ENCODE results near the gene ABCA3.
"Not testable (repeated sequence)": the region's sequence is repeated elsewhere in the genome, so short reads cannot be mapped to it uniquely, and the experiment has no call there.

ABCA3 gene

DNA sequence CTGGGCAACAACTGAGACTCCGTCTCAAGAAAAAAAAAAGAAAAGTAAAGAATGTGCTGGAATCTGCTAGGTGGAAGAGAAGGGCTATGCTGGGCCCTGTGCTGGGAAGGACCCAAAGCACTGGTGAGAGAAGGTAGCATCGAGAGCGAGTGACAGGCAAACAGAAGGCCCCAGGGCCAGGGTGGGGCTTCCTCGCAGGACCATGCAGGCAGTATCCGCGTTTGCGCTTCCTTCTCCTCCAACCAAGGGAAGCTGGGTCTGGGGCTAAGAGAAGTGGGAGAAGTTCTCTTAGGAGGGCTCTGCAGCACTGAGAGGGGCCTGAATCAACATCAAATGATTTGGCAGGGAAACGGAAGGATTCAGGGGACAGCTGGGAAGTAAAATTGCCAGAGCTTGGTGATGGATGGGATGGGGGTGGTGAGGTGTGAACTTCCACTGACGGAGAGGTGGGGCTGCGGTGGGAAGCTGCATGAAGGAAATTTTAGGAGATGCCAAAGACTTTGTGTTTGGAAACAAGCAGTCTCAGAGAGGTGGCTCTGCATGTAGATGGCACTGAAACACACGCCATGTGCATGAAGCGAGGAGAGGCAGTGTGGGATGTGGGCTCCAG lies 83.9 kb downstream of the ABCA3 start:
- DNase-seq (ENCODE audit: low read depth, low spot score) = no peak

DNA sequence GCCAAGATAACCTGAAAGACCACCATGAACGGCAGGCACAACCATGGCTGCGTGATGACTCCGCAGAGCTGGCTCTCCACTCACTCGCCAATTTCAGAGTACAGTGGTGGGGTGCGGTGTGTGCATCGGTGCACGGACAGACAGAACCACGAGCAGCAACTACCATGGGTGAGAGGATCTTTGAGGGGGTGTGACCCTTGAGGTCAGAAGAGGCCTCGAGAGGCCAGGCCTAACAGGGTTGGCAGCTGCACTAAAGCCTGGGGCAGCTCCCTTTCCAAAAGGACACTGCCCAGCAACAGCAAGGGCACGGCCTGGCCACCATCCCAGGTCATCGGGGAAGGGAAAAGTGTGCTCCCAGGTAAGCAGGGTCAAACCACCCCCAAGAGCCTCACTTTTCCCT lies 87.2 kb downstream of the ABCA3 start:
- DNase-seq (ENCODE audit: low read depth, low spot score) = no peak

DNA sequence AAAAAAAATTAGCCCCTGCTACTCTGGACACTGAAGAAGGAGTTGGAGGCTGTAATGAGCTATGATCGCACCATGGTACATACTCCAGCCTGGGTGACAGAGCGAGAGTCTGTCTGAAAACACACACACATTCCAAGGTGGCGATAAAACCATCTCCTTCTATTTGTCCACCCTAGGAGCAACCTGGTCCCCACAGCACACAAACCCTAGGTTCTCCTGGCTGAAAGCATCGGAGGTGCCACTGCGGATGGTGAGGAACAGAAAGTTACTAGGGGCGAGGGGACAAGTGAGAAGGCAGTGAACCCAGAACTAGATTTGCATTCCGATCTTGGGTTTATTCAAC lies 87.8 kb downstream of the ABCA3 start:
- no peak for DNase-seq (ENCODE audit: low read depth, low spot score)

DNA sequence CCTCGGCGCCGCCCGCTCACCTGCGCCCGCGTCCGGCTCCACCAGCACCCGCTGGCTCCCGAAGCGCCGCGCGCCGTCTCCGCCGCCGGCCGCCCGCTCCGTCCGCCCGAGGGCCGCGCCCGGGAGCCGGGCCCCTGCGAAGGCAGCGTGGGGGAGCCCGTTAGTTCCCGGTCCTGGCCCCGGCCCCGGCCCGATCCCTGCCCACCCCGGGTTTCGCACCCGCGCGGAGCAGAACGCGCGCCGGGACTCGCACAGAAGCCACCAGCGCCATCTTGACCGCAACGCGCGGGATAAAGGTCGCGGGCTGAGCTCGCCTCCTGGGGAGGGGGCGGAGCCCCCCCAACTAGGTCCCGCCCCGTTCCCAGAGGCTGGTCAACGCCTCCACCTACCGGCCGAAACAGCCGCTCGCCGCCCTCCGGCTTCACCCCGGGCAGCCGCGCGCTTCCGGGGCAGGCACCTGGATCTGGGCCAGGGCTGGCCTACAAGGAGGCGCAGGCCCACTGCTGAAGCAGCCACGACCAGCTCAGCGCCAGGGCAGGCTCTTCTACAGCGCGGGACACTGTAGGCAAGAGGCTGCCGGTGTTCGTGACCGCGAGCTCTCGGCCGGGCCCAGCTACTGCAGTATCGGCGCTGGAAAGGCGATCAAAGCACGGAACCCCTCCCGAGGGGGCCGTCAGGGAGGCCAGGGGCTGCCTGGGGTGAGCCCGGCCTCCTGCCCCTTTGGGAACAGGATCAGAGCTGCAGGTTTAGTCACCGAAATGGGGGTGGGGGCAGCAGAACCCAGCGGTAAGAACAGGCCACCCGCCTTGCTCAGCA lies 89.0 kb downstream of the ABCA3 start, which contains the start of gene ECI1:
TSS of gene ECI1 (minus strand) at position 292 of the 816 bp plus-strand sequence. CDS start at position 271, 21 bp downstream.
- DNase-seq (ENCODE audit: low read depth, low spot score) = peak; percentile 63

DNA sequence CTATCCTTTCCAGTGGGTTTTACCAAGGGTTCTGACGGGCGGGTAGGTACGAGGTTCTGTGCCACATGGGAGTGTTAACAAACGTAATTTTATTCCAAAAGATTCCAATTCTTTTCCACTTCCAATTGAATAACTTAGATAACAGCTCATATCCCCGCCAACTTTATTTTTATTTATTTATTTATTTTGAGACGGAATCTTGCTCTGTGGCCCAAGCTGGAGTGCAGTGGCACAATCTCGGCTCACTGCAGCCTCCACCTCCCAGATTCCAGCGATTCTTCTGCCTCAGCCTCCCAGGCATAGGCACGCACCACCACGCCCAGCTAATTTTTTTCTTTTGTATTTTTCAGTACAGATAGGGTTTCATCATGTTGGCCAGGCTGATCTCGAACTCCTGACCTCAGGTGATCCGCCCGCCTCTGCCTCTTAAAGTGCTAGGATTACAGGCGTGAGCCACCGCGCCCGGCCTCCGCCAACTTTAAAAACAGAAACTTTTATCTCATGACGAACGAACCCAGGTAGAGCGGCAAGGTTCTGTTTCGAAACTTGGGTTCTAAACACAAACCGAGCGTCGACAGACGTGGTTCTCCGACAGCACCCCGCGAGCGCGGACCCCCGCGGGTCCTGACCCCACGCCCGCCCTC lies 89.8 kb downstream of the ABCA3 start:
- no peak for DNase-seq (ENCODE audit: low read depth, low spot score)

DNA sequence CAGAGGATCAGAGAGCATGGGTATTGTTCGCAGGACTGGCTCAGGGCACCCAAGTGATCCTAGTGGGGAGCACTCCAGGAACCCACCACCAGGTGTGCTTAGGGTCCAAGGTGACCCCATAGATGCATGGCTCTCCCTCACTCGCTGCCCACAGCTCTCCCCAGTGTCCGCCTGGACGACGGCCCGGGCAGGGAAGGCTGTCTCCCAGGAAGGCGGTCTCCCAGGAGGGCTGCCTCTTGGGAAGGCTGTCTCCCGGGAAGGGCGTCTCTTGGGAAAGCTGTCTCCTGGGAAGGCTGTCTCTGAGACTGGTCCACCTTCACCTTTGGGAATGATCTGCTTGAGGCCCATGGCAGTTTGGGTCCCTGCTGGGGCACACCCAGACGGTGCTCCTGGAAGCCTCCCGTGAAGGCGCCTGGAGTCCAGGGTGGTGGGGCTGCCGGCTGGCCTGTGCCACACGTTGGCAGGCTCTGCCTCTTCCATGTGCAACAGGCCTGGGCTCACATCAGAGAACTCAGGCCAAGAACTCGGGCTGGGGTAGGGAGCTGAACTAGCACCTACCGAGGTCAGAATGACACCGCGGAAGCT lies 94.1 kb downstream of the ABCA3 start:
- DNase-seq (ENCODE audit: low read depth, low spot score) = no peak

DNA sequence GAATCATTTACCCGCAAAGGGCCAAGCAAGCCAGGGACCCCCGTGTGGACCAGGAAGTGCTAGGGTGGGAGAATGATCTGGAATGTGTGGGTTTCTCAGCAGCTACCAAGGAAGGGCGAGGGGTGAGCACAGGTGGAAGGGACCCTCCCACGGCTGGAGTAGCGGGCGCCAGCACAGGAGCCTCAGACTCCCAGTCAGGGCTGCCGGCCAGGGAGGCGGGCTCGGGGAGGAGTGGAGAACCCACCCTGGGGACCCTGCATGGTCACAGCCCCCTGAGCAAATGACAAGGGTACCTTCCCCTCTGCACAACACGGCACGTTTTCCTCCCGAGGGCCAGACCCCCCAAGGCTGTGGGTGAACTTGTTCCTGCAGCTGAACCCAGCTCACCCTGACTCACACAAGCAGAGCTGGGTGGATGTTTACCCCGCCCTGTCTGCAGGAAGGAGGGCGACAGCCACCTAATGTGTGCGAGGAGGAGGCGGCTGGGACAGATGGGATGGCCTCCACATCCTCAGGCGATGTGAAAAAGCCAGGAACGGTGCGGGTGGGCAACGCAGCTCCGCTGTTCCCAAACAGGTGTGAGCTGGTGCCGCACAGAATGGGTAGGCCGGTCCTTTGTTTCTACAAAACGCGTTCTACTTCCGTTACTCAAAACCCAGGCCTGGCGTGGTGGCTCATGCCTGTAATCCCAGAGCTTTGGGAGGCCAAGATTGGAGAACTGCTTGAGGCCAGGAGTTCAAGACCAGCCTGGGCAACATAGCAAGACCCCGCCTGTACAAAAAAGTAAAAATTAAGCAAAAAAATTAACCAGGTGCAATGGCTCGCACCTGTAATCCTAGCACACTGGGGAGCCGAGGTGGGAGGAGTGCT lies 95.4 kb downstream of the ABCA3 start:
- no peak for DNase-seq (ENCODE audit: low read depth, low spot score)

DNA sequence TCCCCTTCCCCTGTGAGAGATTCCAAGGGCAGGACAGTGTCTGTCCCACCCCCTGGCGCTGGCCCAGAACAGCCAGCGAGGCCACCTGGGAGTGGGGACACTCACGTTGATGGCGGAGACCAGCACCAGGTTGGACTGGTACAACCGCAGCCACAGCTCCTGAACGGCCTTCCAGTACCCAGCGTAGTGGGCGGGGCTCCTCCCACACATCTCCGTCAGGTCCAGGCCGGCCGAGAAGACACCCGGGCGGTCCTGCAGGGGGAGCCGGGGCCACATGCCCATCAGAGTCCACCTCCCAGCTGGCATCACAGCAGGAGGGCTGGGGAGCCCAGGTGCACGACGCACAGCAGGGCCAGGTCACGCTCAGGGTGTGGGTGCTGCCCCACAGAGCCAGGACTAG lies 96.2 kb downstream of the ABCA3 start:
- no peak for DNase-seq (ENCODE audit: low read depth, low spot score)

DNA sequence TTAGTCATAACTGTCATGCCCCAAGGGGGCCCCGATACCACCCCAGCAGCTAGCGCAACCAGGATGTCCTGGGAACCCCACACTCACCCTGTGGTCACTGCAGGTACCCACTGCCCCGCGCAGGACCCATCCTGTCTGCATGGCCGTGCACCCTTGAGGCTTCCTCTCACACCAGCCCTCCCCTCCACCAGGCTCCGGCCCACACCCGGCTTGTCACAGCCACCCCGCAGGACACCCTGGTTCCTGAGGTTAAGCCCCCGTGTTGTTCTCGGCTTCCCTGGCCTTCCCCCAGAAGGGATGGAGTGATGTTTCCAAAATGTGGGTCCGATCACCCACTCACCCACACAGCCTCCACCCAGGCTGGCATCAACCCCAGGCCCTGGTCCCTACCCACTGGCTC lies 96.7 kb downstream of the ABCA3 start:
- DNase-seq (ENCODE audit: low read depth, low spot score) = no peak

DNA sequence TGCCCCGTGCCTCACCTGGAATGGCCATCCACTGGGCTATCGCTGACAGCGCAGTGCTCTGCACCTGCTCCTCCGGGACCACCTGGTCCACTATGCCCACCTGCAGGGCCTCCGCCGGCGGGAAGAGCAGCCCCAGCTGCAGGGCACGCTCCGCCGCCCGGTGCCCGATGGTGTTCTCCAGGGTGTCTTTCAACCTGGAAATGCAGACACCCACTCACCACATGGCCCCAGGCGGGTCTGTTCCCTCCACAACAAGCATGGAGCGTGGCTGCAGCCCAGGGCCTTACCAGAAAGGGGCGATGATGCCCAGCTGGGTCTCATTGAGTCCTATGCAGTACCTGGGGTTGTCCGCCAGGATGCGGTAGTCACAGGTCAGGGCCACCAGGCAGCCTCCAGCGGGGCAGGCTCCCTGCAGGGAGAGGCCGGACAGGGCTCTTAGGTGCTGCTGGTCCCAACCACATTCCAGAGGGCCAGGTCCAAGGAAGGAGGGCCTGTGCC lies 97.4 kb downstream of the ABCA3 start:
- DNase-seq (ENCODE audit: low read depth, low spot score) = no peak

DNA sequence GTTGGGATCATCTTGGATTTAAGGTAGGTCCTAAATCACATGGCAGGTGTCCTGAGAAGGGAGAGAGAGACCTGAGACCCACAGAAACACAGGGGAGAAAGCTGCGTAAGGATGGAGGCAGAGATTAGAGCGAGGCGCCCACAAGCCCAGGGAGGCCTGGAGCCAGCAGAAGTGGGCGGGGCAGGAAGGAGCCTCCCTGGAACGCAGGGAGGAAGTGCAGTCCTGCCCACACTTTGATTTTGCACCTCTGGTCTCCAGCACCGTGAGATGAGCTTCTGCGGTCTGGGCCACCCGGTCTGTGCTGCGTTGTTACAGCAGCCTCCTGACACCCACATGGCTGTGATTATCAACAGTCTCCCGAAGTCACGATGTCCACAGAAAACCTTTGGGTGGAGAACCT lies 97.9 kb downstream of the ABCA3 start:
- no peak for DNase-seq (ENCODE audit: low read depth, low spot score)

DNA sequence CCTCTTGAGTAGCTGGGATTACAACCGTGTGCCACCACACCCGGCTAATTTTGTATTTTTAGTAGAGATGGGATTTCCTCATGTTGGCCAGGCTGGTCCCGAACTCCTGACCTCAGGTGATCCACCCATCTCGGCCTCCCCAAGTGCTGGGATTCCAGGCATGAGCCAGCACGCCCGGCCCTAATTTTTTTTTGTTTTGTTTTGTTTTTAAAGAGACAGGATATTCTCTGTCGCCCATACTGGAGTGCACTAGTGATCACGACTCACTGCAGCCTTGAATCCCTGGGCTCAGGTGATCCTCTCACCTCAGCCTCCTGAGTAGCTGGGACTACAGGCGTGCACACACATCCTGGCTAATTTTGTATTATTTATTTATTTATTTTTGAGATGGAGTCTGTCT lies 100.2 kb downstream of the ABCA3 start:
- DNase-seq (ENCODE audit: low read depth, low spot score) = not testable (repeated sequence)

DNA sequence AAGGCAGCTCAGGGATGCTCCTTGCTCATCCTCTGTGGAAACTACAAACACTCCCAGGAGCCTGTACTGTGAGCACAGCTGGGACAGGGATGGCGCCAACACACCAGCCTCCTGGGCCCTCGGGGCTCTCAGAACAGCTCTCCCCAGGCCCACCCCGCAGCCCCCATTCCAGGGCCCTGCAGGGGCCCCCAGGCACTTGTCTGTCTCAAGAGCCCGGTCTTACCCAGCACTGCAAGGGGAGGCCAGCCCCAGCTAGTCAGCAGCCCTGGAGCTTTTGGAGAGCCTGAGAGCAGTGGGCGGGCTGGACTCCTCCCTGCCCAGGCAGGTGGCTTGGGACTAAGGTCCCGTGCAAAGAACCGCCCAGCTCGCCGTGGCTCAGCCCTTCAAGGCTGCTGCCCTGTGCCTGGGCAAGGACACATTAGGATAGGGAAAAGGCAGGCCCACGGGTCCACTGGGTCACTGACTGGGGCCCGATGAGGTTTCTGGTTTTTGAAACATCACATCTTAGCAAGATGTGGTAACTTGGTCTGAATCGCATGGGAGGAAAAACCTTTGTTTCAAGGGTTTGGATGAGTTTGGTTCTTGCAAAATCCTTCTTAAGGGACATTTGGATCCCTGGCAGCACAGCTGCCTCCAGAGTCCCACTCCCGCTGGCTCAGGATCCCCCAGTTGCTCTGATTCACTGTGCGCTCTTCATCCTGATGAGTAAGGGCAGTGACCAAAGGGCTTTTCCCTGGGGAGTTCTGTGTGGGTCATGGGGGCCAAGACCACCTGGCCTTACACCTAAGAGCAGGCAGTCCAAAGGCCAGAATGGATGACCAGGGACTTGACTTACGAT lies 101.5 kb downstream of the ABCA3 start:
- DNase-seq (ENCODE audit: low read depth, low spot score) = no peak

DNA sequence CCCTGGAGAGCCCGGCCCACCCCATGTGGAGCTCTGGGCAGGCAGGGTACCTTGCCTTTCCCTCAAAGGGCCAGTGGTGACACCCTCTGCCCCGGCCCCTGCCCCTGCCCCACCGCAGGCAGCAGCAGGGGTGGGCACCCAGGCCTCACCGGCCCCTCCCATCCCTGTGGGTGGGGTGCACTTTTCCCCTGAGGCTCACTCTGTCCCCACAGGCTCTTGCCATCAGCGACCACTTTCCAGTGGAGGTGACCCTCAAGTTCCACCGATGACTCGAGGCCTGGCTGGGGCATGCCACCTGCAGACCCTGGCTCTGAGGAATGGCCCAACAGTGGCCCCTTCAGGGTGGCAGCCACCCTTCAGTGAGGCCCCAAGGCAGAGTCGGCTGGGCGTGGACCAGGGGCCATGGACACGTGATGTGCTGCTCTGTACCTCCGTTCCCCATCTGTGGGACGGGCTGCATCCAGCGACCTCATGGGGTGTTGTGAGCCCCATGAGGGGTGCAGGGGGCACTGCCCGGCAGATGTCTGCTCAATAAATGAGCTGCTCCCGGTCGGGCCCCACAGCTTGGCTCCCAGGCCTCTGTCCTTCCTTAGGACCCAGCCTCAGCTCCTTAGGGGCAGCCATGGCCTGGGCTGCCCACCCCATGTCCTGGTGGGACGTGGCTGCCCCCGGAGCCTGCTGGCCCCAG lies 102.2 kb downstream of the ABCA3 start:
- DNase-seq (ENCODE audit: low read depth, low spot score) = no peak

DNA sequence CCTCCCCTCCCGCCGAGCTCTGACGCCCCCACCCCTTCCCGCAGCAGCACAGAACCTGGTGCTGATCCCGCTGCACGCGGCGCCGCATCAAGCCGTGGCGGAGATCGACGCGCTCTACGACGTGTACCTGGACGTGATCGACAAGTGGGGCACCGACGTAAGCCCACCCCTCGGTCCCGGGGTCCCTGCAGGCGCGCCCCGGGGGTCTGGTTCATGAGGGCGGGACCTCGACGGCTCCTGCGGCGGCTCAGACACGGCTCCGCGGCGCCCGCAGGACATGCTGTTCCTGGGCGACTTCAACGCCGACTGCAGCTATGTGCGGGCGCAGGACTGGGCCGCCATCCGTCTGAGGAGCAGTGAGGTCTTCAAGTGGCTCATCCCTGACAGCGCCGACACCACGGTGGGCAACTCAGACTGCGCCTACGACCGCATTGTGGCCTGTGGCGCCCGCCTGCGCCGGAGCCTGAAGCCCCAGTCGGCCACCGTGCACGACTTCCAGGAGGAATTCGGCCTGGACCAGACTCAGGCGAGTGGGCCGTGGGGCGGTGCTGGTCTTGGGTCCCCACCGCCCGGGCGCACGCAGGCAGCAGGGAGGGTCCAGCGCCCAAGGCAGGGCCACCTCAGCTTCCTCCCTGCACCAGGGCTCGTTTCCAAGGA lies 102.9 kb downstream of the ABCA3 start:
- no peak for DNase-seq (ENCODE audit: low read depth, low spot score)

DNA sequence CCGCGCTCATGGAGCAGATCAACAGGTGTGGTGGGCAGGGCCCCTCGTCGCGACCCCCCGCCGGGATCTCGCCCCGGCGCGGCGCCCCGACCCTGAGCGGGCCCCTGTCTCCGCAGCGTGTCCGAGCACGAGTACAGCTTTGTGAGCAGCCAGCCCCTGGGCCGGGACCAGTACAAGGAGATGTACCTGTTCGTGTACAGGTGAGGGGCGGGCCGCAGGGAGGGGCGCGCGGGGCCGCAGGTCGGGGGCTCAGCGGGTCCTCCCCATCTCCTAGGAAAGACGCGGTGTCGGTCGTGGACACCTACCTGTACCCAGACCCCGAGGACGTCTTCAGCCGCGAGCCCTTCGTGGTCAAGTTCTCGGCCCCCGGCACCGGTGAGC lies 103.4 kb downstream of the ABCA3 start:
- no peak for DNase-seq (ENCODE audit: low read depth, low spot score)

DNA sequence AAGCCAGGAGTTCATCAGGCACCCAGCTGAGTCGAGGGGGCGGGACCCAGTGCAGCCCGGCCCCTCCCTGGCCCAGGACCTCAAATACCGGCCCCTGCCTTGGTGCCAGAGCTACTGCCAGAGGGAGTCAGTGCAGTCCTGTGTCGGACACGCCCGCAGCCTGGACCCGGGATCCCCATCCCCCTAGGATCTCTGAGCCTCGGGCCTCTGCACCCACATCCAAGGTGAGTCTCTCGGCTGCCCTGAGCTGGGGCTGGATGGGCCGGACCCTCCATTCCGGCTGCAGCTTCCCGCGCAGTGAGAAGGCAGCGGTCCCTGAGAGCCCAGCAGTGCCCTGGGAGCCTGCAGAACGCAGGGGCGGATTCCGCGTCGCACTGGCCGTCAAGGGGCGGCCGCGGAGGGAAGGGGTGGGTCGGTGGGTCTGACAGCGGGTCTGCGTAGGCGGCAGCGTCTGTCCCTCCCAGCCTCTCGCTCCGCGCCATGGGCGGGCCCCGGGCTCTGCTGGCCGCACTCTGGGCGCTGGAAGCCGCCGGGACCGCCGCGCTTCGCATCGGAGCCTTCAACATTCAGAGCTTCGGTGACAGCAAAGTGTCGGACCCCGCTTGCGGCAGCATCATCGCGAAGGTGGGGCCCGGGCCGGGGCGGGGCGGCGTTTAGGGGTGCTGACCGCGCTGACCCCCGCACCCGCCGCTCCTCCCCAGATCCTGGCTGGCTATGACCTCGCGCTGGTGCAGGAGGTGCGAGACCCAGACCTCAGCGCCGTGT lies 104.0 kb downstream of the ABCA3 start, which contains the start of gene DNASE1L2:
TSS of gene DNASE1L2 (plus strand) at position 108 of the 765 bp plus-strand sequence. CDS start at position 481, 373 bp downstream.
- DNase-seq (ENCODE audit: low read depth, low spot score) = no peak

DNA sequence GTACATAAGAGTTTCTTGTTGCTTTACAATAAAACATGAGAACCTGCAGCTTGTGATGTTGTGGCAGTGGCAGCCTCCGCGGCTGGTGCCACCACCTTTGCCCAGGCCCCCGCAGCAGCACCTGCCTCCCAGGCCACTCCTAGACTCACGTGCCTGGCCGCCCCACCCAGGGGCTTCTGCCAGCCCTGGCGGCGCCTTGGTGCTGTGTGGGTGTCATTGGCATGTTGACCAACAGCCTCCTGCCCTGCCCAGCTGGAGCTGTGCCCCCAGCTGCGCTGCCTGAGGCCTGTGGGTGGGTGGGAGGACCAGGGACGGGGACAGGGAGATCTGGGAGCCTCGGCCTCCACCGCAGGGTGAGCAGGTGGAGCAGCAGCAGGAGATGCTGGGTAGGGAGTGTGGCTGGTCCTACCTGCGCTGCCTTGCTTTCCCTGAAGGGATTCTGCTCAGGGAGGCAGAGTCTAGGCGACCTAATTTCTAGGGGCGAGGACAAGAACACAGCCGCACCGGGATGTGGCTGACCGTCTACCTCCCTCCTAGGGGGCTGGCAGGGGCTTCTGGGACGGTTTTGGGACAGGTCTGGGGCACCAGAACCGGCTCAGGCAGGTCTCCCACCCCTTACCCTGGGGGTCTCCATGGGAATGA lies 104.7 kb downstream of the ABCA3 start:
- DNase-seq (ENCODE audit: low read depth, low spot score) = no peak

Data from smooth muscle cell of the brain vasculature (primary cell).